K562 (cell line): ENCODE data around the gene IARS2. TPM values are rescaled to one million over a fixed set of nuclear protein-coding genes. Genes with fewer than 3 reads are reported as not detected.

Source experiments
- FOXJ3 ChIP-seq: sonication (generic); formaldehyde crosslinking; IDR thresholded peaks from 2 replicates; pipeline ENCODE4 v1.4.0; 2020; ENCODE audit warnings: mild to moderate bottlenecking, missing genetic modification reagents
- RB1 ChIP-seq: fragments of 450-650 bp; IDR thresholded peaks from 2 replicates; pipeline ENCODE4 v1.6.1; 2017; ENCODE audit warnings: low read depth, mild to moderate bottlenecking
- U2AF1 ChIP-seq: fragments of 200-400 bp; formaldehyde crosslinking; optimal IDR thresholded peaks from 2 replicates; pipeline ENCODE3; 2017; ENCODE audit warnings: mild to moderate bottlenecking, low read depth, low read length, moderate library complexity
- ZNF232 ChIP-seq: sonication (generic); formaldehyde crosslinking; IDR thresholded peaks from 2 replicates; pipeline ENCODE4 v1.8.0; 2022; ENCODE audit warnings: mild to moderate bottlenecking, missing genetic modification reagents
- ZNF707 ChIP-seq: fragments of 250-450 bp; sonication (Bioruptor Pico); conservative IDR thresholded peaks from 2 replicates; pipeline ENCODE4 v1.8.0; 2022; ENCODE audit warnings: inconsistent platforms, mild to moderate bottlenecking, moderate library complexity
- polyA plus RNA-seq, 8 experiments: library from polyadenylated mRNA; depleted of rRNA in 4 of 8; stranded (reverse) in 5 of 8; unstranded in 3 of 8; fragments of >200 nt; fragmentation: Nextera tagmentation in 2 of 8; fragmentation: Illumina TruSeq in 1 of 8; extraction: Ambion mirVana in 2 of 8; extraction: Trizol in 1 of 8; gene quantifications; 2 replicates each; pipeline versions ENCODE4 v1.2.1 to v1.2.3, GENCODE V29; 2011 to 2014; ENCODE audit warnings: inconsistent platforms in 1 of 8, missing spikeins in 1 of 8
- total RNA-seq, 7 experiments: library from RNA; depleted of rRNA in 6 of 7; stranded (reverse); fragments of >200 nt in 6 of 7; fragmentation: Illumina TruSeq in 2 of 7; extraction: Trizol in 2 of 7; gene quantifications; 2 replicates each; pipeline versions ENCODE4 v1.2.1 to v1.2.3, GENCODE V29; 2011 to 2021; ENCODE audit warnings: low replicate concordance in 1 of 7
- TF ChIP-seq, protein P1 (sequence below): sonication (generic); formaldehyde crosslinking; IDR thresholded peaks from 2 replicates; pipeline ENCODE4 v1.8.1; 2023; ENCODE audit warnings: mild to moderate bottlenecking, missing genetic modification reagents
- TF ChIP-seq, protein P2 (sequence below): sonication (generic); formaldehyde crosslinking; IDR thresholded peaks from 2 replicates; pipeline ENCODE4 v1.8.1; 2023; ENCODE audit warnings: mild to moderate bottlenecking, missing genetic modification reagents
- TF ChIP-seq, protein P3 (sequence below): fragments of 450-650 bp; formaldehyde crosslinking; IDR thresholded peaks from 2 replicates; pipeline ENCODE4 v1.4.0; 2022; ENCODE audit warnings: missing genetic modification characterization
- TF ChIP-seq, protein P4 (sequence below), 2 experiments: IDR thresholded peaks; 2 replicates each; pipeline ENCODE4 v1.6.1; 2012; ENCODE audit warnings: improper control_type of control experiment in 2 of 2, low read depth in 2 of 2, low read length in 2 of 2, borderline replicate concordance in 1 of 2
- TF ChIP-seq, protein P5 (sequence below): fragments of 250-450 bp; sonication (Bioruptor Pico); IDR thresholded peaks from 2 replicates; pipeline ENCODE4 v1.4.0; 2020

The IARS2 gene
- total and polyA plus RNA-seq, 9 of the 15 experiments (the other 6 are each of a cell fraction or from before 2014, with no cell fraction given): 39.6 to 127 (median 93.8) TPM

DNA sequence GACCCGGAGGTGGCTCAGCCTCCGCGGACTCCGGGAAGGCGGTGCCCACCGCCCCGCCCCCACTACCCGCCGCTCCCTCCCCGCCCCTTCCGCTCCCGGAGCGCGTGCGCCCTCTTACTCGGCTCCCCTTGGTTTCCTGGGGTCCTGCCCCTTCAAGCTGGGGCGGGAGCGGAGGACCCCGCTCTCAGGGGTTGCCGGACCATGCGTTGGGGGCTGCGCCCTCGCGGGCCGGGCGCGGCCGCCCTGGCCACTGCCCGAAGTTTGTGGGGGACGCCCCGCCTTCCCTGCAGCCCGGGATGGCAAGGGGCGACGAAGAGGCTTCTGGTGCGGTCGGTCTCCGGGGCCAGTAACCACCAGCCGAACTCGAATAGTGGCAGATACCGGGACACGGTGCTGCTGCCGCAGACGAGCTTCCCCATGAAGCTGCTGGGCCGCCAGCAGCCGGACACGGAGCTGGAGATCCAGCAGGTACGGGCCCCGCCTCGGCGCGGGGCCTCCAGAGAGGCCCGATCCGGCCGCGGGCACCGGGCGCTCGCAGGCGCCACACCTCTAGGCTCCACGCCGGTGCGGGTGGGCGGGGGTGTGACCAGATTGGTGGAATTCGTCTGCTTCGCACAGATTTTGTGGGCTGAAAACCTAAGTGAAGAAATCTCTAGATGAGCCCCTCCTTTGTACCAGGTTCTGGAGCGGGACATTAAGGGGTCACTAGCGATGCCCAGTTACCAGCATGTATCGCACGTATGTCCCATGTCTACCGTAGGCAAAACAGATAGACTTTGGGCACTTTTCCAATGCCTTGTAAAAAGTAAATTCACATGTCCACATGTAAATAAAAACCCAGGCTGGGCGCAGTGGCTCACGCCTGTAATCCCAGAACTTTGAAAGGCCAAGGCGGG, at the start of gene IARS2 (continued):
- TF ChIP-seq, protein P1, sequence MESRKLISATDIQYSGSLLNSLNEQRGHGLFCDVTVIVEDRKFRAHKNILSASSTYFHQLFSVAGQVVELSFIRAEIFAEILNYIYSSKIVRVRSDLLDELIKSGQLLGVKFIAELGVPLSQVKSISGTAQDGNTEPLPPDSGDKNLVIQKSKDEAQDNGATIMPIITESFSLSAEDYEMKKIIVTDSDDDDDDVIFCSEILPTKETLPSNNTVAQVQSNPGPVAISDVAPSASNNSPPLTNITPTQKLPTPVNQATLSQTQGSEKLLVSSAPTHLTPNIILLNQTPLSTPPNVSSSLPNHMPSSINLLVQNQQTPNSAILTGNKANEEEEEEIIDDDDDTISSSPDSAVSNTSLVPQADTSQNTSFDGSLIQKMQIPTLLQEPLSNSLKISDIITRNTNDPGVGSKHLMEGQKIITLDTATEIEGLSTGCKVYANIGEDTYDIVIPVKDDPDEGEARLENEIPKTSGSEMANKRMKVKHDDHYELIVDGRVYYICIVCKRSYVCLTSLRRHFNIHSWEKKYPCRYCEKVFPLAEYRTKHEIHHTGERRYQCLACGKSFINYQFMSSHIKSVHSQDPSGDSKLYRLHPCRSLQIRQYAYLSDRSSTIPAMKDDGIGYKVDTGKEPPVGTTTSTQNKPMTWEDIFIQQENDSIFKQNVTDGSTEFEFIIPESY (CRISPR knock-in tag): peak; percentile 61
- TF ChIP-seq ZNF232 (CRISPR knock-in tag): 0 out of 2 replicates have a peak, but pooled peaks have one; percentile 27
- 0 out of 2 replicates have a peak, but pooled peaks have one; percentile 10 for TF ChIP-seq ZNF707 (CRISPR knock-in tag)
- TF ChIP-seq, protein P2, sequence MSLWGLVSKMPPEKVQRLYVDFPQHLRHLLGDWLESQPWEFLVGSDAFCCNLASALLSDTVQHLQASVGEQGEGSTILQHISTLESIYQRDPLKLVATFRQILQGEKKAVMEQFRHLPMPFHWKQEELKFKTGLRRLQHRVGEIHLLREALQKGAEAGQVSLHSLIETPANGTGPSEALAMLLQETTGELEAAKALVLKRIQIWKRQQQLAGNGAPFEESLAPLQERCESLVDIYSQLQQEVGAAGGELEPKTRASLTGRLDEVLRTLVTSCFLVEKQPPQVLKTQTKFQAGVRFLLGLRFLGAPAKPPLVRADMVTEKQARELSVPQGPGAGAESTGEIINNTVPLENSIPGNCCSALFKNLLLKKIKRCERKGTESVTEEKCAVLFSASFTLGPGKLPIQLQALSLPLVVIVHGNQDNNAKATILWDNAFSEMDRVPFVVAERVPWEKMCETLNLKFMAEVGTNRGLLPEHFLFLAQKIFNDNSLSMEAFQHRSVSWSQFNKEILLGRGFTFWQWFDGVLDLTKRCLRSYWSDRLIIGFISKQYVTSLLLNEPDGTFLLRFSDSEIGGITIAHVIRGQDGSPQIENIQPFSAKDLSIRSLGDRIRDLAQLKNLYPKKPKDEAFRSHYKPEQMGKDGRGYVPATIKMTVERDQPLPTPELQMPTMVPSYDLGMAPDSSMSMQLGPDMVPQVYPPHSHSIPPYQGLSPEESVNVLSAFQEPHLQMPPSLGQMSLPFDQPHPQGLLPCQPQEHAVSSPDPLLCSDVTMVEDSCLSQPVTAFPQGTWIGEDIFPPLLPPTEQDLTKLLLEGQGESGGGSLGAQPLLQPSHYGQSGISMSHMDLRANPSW: 0 out of 2 replicates have a peak, but pooled peaks have one; percentile 43
- TF ChIP-seq RB1: peak; percentile 79; the same call in 1 of the 2 replicates
- TF ChIP-seq, protein P3, sequence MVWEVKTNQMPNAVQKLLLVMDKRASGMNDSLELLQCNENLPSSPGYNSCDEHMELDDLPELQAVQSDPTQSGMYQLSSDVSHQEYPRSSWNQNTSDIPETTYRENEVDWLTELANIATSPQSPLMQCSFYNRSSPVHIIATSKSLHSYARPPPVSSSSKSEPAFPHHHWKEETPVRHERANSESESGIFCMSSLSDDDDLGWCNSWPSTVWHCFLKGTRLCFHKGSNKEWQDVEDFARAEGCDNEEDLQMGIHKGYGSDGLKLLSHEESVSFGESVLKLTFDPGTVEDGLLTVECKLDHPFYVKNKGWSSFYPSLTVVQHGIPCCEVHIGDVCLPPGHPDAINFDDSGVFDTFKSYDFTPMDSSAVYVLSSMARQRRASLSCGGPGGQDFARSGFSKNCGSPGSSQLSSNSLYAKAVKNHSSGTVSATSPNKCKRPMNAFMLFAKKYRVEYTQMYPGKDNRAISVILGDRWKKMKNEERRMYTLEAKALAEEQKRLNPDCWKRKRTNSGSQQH (CRISPR knock-in tag): no peak
- TF ChIP-seq, protein P4, sequence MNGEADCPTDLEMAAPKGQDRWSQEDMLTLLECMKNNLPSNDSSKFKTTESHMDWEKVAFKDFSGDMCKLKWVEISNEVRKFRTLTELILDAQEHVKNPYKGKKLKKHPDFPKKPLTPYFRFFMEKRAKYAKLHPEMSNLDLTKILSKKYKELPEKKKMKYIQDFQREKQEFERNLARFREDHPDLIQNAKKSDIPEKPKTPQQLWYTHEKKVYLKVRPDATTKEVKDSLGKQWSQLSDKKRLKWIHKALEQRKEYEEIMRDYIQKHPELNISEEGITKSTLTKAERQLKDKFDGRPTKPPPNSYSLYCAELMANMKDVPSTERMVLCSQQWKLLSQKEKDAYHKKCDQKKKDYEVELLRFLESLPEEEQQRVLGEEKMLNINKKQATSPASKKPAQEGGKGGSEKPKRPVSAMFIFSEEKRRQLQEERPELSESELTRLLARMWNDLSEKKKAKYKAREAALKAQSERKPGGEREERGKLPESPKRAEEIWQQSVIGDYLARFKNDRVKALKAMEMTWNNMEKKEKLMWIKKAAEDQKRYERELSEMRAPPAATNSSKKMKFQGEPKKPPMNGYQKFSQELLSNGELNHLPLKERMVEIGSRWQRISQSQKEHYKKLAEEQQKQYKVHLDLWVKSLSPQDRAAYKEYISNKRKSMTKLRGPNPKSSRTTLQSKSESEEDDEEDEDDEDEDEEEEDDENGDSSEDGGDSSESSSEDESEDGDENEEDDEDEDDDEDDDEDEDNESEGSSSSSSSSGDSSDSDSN (IDR thresholded peaks at IDR 0.05; ENCODE audit: borderline replicate concordance in 1 of 2, low read depth in 2 of 2, low read length in 2 of 2): peak; percentile 78 to 83; a peak in 2 of 4 replicates
- no peak for TF ChIP-seq FOXJ3 (CRISPR knock-in tag)
- peak; percentile 76 for TF ChIP-seq U2AF1
- TF ChIP-seq, protein P5, sequence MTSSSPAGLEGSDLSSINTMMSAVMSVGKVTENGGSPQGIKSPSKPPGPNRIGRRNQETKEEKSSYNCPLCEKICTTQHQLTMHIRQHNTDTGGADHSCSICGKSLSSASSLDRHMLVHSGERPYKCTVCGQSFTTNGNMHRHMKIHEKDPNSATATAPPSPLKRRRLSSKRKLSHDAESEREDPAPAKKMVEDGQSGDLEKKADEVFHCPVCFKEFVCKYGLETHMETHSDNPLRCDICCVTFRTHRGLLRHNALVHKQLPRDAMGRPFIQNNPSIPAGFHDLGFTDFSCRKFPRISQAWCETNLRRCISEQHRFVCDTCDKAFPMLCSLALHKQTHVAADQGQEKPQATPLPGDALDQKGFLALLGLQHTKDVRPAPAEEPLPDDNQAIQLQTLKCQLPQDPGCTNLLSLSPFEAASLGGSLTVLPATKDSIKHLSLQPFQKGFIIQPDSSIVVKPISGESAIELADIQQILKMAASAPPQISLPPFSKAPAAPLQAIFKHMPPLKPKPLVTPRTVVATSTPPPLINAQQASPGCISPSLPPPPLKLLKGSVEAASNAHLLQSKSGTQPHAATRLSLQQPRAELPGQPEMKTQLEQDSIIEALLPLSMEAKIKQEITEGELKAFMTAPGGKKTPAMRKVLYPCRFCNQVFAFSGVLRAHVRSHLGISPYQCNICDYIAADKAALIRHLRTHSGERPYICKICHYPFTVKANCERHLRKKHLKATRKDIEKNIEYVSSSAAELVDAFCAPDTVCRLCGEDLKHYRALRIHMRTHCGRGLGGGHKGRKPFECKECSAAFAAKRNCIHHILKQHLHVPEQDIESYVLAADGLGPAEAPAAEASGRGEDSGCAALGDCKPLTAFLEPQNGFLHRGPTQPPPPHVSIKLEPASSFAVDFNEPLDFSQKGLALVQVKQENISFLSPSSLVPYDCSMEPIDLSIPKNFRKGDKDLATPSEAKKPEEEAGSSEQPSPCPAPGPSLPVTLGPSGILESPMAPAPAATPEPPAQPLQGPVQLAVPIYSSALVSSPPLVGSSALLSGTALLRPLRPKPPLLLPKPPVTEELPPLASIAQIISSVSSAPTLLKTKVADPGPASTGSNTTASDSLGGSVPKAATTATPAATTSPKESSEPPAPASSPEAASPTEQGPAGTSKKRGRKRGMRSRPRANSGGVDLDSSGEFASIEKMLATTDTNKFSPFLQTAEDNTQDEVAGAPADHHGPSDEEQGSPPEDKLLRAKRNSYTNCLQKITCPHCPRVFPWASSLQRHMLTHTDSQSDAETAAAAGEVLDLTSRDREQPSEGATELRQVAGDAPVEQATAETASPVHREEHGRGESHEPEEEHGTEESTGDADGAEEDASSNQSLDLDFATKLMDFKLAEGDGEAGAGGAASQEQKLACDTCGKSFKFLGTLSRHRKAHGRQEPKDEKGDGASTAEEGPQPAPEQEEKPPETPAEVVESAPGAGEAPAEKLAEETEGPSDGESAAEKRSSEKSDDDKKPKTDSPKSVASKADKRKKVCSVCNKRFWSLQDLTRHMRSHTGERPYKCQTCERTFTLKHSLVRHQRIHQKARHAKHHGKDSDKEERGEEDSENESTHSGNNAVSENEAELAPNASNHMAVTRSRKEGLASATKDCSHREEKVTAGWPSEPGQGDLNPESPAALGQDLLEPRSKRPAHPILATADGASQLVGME (CRISPR knock-in tag): 0 out of 2 replicates have a peak, but pooled peaks have one; percentile 15
